HG03439 (cell line): ENCODE results near the gene SEC61A1.

ENCODE experiments used
- ATAC-seq: cut with Tn5 transposase; IDR thresholded peaks from one replicate; pipeline ENCODE4 v1.9.1; 2021; ENCODE audit warnings: mild to moderate bottlenecking, moderate library complexity; ENCODE audit not compliant: unreplicated experiment

The SEC61A1 gene

DNA sequence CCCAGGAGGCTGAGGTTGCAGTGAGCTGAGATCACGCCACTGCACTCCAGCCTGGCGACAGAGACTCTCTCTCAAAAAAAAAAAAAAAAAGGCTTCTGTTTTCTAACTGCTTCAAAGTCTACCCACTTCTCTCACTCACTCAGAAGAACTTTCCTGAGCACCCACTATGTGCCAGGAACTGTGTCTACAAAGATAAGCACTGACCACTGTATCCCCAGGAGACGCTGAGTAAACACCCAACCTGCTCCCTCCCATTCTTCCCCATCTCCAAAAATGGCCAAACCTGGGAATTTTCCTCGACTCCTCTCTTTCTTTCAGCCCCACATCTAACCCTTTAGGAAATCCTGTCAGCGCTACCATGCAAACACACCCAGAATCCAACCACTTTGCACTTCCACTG is 58.9 kb downstream of the SEC61A1 start:
- no peak for ATAC-seq

DNA sequence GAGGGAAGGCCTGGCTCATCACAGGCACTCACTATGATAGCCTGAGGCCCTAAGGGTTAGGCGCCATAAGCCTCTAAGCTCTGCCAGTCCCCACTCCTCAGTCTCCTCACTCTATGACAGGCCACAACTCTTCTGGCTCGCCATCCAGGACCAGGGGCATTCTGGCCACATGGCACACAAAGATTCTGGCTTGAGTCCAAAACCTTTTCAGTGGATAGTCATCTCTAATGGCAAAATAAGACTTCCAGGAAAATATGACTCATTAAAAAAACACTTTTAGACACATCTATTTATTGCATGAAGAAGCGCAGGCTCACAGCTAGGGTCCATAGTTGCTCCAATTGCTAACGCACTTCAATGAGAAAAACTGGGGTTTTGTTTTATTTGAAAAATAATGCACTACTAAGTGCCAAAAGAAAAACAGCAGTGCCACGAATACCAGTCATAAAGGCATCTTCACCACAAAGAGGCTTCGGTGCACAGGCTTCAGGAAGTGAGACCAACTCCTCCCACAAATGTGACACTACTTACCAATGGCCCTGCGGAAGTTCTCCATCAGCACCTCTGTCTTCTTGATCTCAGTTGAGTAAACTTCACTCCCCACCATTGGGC is 60.2 kb downstream of the SEC61A1 start:
- ATAC-seq: peak; percentile 58

DNA sequence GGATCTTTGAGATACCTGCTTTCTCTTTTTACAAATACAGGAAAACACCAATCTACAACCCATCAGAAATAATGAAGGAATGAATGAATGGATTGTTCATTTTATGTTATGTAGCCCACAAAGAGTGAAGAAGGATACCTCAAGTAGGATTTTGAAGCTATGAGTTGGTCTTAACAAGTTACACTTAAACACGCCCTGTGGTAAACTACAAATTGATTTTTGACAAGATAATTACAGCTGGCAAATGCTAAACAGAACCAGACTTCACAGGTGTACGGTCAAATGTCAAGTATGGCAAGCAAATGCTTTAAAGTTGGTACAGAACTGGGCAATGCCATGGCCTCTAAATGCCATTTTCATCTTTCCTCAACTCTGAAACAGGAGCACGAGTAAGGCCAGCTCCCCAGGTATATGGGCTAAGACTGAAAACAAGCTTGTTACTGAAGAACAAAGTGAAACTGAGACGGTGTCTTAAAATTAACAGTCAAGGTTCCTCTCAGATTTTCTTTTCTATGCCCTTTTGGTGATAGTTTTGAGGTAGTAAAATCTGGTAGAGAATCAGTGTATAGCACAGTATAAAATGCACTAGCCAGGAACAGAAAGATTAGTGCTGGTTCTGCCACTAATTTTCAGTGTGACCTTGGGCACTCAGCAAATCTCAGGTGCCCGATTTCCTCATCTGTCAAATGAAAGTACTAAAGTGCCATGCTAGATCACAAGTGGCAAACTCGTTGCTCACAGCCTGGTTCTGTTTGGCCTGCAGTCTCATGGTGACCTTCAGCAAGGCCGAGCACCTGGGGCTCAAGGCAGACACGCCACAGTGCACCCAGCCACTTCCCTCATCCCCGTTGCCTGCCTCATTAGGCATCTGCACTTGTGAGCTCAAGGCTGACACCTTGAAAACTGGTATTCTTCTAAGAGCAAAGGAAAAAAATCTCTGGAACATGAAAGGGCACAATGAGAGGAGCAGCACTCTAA is 61.9 kb downstream of the SEC61A1 start:
- peak; percentile 52 for ATAC-seq
